ENCODE measurements around the gene SELENOV.

The SELENOV gene

DNA sequence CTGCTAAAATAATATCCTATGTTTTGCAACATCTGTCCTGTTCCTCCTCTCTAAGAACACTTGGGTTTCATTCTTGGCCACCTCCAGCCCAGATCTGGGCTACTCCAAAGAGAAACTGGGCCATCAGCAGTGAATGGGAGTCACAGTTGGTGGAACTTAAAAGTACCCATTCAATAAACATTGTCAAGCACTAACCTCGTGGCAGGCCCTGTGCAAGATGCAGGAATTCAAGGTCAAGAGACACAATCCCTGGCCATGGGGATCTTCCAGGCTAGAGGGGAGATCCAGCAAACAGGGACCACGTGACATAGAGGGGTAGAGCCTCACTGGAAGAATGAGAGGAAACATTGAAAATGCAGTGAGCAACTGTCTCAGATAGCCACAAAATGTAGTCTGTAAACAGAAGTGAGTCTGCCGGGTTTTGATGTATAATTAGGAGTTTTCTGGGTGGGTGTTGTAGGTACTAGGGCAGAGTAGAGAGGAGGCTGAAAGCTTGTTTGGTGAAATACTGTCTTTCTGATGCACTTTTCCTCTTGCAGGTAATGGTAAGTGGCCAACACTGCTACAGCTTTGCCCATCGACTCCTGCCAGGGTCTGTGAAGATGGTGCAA is 39.9 kb downstream of the SELENOV start:
- H3K4me3 Mint-ChIP-seq = no peak overlapping the region
- no peaks in the 10 kb centered on the region for H3K27me3 Mint-ChIP-seq
- H3K4me1 Mint-ChIP-seq = peaks cover 41% of the 10 kb centered on the region
- DNase-seq = no peak
- H3K9me3 Mint-ChIP-seq = no peaks in the 10 kb centered on the region
- no peak overlapping the region for H3K27ac Mint-ChIP-seq
- no peak for ATAC-seq

GRCh38 chr19:39555883-39556282 is 40.9 kb downstream of the SELENOV start:
- ATAC-seq (no peak), DNase-seq (no peak)
- H3K27me3 Mint-ChIP-seq = no peaks in the 10 kb centered on the region
- H3K4me3 Mint-ChIP-seq = no peak overlapping the region
- H3K27ac Mint-ChIP-seq = no peak overlapping the region
- H3K4me1 Mint-ChIP-seq = peaks cover 41% of the 10 kb centered on the region
- H3K9me3 Mint-ChIP-seq = no peaks in the 10 kb centered on the region

DNA sequence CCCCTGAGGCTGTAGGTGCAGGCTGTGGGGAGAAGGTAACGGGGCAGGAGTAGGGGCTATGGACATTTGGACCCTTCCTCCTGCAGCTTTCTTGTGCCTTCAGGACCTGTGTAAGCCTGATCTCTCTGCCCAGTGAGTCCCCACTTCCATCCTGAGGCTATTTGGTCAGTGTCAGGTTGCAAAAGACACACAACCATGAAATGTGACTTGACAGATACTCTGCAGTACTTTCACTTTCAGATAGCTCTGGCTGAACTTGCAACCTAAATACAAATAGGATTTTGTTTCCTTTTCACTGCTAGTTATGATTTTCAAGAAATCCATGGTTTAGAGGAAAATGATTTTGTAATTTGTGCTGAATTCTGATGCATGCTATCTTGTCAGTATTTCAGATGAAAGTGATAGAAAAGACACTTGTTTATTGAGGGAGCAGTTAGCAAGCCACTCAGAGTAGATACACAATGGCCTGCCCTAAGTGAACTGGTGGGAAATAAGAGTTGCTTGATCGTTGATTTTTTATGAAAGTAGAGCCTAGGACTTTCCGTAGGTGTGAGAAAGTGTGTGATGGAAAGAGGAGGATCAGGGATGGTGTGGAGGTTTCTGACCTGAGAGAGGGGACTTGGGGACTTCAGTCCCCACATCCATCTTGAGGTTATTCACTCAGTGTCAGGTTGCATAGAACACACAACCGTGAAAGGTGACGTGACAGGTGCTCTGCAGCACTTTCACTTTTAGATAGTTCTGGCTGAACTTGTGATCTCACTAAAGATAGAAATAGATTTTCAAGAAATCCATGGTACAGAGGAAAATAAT is 43.1 kb downstream of the SELENOV start:
- Mint-ChIP-seq H3K9me3 (no peaks in the 10 kb centered on the region), H3K4me3 (peak overlapping the region; percentile 52 to 57), H3K27me3 (no peaks in the 10 kb centered on the region), H3K27ac (peak overlapping the region; percentile 35 to 36), H3K4me1 (peaks cover 28% of the 10 kb centered on the region)
- ATAC-seq = peak; percentile 79
- DNase-seq = no peak

GRCh38 chr19:39558624-39559117 is 43.7 kb downstream of the SELENOV start:
- ATAC-seq (peak; percentile 75), DNase-seq (no peak)
- H3K4me3 Mint-ChIP-seq = peak overlapping the region; percentile 52 to 57
- H3K27me3 Mint-ChIP-seq = no peaks in the 10 kb centered on the region
- H3K27ac Mint-ChIP-seq = peak overlapping the region; percentile 35 to 36
- peaks cover 28% of the 10 kb centered on the region for H3K4me1 Mint-ChIP-seq
- H3K9me3 Mint-ChIP-seq = no peaks in the 10 kb centered on the region

DNA sequence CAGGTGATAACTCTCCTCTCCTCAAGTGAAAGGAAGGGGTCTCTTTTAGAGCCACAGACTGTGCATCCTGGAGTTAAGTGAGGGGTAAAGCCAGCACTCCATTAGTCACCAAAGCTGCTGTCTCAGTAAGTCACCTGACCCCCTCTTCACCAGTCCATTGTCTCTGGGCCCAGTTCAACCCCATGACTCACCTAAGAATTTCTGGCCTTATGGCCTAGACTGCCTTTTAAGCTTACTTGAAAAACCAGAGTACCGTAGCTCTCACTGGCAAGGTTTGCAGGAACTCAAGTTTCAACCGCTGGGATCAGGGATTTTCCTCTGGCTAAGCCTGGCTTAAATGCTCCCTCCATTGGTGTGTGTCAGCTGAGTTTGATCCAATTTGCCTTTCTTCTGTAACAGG is 48.5 kb downstream of the SELENOV start:
- DNase-seq = no peak
- ATAC-seq = no peak
- H3K4me1 Mint-ChIP-seq = peaks cover 13% of the 10 kb centered on the region
- H3K27ac Mint-ChIP-seq = no peak overlapping the region
- peaks cover 1% of the 10 kb centered on the region for H3K27me3 Mint-ChIP-seq
- no peaks in the 10 kb centered on the region for H3K9me3 Mint-ChIP-seq
- H3K4me3 Mint-ChIP-seq = no peak overlapping the region

DNA sequence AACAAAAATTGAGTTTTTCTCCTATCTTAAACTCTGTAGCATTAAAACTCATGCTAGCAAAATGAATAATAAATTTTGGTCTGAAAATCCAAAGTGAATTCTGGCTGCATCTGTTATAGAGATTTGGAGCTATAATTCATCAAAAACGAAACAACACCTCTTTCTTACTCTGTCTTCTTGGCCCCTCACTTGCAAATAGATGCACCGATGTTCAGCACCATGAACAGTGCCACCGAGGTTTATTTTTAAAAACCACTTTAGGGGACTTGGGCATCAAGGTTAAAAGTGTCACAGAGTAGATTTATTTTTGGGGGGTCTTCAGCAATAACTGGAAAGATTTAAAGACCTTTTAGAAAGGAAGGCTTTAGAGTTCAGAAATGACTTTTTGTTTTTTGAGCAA is 51.1 kb downstream of the SELENOV start:
- no peak for ATAC-seq
- Mint-ChIP-seq H3K4me1 (no peaks in the 10 kb centered on the region), H3K27ac (no peak overlapping the region), H3K9me3 (no peaks in the 10 kb centered on the region), H3K4me3 (no peak overlapping the region), H3K27me3 (peaks cover 27% of the 10 kb centered on the region)
- DNase-seq = no peak

- ATAC-seq = no peak
- Mint-ChIP-seq H3K4me1 (no peaks in the 10 kb centered on the region), H3K4me3 (no peak overlapping the region), H3K27me3 (peaks cover 48% of the 10 kb centered on the region), H3K9me3 (peaks cover 7% of the 10 kb centered on the region in 2 donors), H3K27ac (no peak overlapping the region)
- no peak for DNase-seq
These were observed 53.7 kb downstream of the SELENOV start for GRCh38 chr19:39568604-39569003.
